Fibroblast of skin of scalp (primary cell): Measurements from ENCODE around the gene UNK.
"Not testable (repeated sequence)": the region's sequence is repeated elsewhere in the genome, so short reads cannot be mapped to it uniquely, and the experiment has no call there.

Experiments
- DNase-seq: peaks from one replicate; pipeline ENCODE4 v3.0.0-alpha.2; 2013

The UNK gene

DNA sequence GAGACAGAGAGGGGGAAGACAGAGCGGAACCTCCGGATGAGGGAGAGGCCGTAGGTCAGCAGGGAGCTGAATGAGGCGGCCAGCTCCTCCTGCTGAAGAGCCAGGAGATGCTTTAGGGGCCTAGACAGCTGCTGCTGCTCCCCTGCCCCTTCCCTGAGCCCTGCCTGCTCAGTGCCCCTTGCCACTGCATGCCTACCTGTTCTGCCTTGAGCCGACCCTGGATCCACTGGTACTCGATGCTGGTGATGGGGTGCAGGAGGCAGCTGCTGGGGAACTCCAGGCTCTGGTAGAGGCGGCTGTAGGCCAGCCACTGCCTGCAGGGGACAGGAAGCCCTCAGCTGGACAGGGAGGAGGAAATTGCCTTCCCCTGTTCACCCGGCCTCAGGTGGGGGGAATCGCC, 52.0 kb downstream of the UNK start:
- DNase-seq: no peak

DNA sequence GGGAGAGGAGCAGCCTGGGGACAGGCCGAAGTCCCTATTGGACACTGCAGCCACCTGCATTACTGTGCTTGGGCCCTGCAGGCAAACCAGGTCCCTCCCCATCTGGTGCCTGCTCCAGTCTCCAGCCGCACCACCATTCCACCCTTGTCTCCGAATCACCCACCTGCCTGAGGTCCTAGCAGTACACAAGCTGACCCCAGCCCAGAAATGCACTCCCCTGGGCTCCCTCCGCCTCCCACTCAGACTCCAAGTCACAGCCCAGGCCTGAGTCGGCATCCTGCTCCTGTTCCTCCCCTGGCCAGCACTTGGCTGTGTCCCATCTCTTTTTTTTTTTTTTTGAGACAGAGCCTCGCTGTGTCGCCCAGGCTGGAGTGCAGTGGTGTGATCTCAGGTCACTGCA, 53.3 kb downstream of the UNK start:
- DNase-seq: no peak

DNA sequence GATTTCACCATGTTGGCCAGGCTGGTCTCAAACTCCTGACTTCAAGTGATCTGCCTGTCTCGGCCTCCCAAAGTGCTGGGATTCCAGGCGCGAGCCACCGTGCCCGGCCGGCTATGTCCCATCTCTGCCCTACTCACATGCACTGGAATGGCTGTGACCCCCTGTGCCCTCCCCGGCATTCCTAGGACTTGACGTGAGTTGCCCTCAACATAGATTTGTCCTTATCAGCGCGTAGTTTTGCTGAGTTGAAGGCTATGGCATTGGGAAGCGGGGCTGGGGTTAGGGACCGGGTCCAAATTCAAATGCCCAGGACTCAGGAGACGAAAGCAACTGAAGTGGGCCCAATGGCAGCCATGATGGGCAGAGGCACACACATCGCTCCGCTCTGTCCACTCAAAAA, 53.8 kb downstream of the UNK start:
- DNase-seq: no peak

GRCh38 chr17:75839942-75840798, 55.6 kb downstream of the UNK start:
- DNase-seq: no peak

DNA sequence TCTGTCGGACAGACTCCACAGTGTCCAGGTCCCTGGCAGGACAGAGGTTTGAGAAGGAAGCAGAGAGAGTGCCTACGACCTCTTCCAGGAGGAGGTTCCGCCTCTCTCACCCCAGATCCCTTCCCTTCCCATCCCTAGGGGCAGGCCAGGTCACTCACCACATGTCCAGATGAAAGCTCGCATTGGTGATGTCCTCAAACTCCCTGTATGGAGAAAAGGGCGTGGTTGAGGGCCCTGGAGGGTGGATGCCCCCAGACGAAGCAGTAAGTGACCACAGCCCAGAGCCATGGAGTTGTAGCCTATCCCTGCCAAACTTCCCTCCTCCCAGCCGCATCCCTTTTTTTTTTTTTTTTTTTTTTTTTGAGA, 56.2 kb downstream of the UNK start:
- no peak for DNase-seq

DNA sequence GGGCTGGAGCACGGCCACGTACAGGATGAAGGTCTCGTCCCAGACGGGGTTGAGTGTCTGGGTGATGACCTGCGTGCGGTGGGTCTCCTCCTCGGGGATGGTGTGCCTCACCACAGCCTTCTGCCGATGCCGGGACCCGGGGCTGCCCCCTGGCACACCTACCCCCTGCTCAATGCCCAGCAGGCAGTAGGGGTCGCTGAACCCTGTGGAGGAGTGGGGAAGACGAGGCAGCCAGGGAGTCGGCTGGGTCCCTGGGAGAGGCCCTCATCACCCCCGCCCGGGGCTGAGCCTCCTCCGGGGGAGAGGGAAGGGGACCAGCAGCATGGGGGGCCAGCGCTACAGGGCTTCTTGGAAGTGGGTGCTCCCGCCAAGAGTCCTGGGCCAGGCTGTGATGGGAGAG, 57.8 kb downstream of the UNK start:
- DNase-seq: no peak

- no peak for DNase-seq
Measured at GRCh38 chr17:75842963-75843576, 58.5 kb downstream of the UNK start.

DNA sequence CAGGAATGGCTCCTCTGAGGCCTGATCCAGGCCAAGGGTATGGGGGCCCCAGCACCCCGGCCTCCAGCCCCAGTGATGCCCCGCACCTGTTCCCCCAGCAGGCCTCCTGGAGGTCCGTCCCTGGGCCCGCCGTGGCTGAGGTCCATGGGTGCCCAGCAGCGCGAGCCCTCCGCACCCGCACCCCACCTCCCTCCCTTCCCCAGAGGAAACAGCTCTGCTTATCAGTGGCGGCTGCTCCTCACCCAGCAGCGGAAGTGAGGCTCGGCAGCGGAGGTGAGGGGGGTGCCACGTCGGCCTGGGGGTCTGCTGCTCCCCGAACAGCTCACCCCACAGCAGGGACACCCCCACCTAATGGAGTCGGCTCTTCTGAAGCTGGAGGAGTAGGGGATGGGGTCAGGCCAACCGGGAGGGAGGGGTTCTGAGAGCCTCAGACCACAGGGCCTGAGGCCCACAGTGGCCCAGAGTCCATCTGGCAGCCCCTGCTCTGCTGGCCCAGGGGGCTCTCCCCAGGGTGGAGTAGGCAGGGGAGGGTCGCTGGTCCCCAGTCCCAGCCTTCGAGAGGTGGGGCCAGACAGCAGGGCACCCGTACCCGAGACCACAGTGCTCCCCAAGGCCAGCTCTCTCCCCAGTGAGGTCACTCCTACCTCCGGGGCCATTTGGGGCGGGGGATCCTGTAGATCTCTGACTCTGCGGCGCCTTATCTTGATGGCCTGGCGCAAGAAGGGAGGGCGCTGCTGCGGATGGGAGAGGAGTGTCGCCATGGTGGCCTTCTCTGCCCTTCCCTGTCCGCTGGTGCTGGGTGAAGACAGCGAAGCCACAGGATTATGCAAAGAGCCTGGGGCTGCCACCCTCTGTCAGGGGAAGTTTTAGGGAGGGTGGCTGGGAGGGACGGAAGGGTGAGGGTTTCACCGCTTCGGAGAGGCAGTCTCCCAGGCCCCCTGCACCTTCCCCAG, 59.2 kb downstream of the UNK start, which contains the start of gene UNC13D:
Gene UNC13D, minus strand, starts transcription at position 828 of the 953 bp plus-strand sequence. Its CDS starts 67 bp downstream, at position 761.
- DNase-seq: no peak

DNA sequence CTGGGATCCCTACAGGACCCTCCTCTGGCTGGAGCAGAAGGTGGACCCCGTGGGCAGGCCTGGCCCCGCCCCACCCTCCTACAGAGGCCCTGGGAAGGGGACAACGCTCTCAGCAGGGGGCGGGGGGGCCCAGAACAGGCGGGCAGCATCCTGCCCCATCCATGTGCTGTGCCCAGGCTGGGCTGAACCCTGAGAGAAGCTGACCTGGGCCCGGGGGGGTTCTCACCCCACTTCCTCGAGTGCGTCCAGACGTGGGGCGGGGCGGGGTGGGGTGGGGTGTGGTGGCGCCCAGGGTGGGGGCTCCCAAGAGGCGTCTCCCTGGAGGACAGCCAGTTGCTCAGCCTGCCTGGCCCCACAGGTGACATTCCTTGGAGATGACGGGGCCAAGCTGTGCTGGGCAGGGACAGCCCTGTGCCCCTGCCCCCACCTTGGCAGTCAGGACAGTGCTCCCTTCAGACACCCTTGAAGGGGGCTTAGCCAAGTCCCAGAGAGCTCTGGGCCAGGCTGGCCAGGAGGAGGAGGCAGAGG, 60.0 kb downstream of the UNK start:
- no peak for DNase-seq

DNA sequence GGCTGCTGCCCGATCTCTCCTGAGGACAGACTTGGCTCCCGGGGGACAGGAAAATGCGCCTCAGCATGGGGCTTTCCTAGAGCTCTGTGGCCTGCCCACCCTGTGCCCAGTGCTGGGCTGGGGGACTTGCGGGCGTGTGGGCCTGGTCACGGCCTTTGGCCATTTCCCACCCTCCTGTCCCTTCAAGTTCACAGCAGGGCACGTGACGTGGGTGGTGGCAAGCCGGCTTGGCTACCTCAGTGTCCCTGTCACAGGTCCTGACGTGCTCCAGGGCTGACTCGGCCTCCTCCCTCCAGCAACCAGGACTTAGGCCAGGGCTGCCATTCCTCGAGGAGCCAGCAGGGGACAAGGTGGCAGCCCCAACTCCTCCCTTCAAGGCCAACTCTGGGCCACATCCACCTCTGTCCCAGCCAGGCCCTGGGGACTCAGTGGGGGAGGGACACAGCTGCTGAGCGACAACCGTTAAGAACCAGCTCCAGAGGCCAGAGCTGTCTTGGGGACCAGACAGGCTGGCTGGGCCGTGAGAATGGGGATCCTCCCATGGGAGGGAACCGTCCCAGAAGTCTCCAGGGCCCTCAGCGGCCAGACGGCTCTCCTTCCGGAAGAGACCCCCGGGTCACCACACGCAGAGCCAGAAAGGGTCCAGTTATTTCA, 60.6 kb downstream of the UNK start:
- peak; percentile 65 for DNase-seq

DNA sequence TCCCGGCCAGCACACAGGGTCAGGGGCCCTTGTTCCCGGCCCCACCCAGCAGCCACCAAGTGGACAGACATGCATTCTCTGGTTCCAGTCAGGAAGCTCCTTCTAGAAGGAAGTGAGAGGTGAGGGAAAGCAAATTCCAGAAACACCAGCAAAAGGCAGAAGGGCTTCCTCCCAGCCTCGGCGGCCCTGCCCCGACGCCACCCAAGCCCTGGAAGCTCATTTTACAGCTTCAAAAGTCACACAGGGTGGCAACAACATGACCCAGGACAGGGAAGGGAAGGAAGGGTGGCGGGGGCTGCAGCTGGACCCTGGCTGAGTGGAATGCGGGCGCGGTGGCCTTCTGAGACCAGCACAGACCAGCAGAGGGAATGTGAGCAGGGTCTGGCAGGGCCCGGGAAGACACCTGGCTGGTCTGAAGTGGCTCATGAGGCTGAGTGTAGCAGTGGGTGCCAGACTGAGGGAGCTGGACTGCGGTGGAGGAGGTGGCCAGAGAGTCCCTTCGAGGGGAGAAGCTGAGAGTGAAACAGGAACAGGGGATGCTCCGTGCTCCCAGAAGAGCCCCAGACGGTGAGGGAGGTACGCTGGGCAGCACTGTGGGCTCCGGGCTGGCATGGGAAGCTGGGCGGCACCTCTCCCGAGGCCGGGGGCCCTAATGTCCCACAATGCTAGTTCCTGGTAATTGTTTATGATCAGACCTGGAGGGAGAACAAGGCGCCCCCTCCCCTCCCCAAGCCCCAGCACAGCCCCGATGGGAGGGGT, 61.5 kb downstream of the UNK start:
- DNase-seq: no peak

- DNase-seq: no peak
Measured at GRCh38 chr17:75846692-75847613, 62.3 kb downstream of the UNK start.

GRCh38 chr17:75847614-75848522, 63.3 kb downstream of the UNK start:
- no peak for DNase-seq

- DNase-seq: no peak
Measured at GRCh38 chr17:75848523-75849278, 64.1 kb downstream of the UNK start.

DNA sequence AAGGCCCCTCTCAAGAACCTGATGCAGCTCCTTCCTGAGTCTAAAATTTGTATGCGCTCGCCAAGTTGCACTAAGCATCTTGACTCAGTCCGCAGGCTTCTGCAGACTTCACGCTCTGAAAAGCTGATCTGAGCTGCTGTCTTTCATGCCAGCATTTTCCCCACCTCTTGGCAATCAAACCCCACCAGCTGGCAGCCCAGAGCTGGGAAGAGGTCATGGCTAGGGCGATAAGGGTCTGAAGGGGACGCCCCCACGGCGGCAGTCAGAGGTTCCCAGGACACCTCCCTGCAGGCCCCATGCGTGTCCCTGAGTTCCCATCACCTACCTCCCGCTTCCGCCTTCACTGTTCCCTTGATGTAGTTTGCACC, 64.7 kb downstream of the UNK start:
- no peak for DNase-seq

- DNase-seq: no peak
Measured at GRCh38 chr17:75849724-75850123, 65.1 kb downstream of the UNK start.

DNA sequence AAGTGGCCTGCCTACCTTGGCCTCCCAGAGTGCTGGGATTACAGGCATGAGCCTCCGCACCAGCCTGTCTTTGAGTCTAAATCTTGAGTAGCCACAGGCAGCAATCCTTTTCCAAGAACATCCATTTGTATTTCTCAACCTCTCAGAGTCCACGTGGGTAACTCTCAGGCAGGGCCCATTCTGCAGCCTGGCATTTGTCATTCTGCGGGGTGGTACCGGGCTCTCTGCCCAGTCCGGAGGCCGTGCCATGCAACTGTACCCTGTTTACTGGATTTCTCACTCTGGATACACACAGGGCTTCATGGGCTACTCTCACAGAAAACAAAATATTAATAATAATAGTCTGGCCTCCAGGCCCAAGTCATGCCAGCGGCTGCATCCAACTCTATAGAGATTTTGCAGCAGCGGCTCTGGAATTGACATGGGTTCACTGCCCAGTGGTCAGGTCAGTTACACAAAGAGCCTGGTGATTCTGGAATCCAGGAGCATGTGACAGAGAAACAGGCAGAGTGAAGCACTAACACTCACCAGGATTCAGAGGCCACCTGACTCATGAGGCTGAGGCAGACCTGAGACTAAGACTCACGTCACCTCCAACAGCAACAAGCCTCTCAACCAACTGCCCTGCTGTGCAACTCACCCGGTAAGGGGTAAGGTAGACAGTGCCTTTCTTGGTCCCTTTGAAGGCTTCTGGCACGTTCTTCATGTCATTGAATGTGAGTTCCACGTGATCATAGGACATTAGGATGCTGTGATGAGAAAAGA, 66.5 kb downstream of the UNK start:
- DNase-seq: no peak

DNA sequence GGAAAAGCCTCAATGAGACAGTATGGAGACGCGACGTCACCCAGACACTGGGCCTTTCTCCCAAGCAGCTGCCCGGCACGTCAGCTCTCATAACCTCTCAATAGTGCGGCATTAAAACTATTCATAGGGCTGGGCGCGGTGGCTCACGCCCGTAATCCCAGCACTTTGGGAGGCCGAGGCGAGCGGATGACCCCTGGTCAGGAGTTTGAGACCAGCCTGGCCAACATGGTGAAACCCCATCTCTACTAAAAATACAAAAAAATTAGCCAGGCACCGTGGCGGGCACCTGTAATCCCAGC, 67.0 kb downstream of the UNK start:
- not testable (repeated sequence) for DNase-seq
